Loucy (cell line): ENCODE measurements around the gene ATP8A1.

Experiments
- CTCF ChIP-seq: fragments of 200-600 bp; sonication (generic); conservative IDR thresholded peaks from 2 replicates; pipeline ENCODE4 v1.5.1; 2014; ENCODE audit warnings: mild to moderate bottlenecking, antibody characterized with exemption, low read length
- EZH2phosphoT487 ChIP-seq: fragments of 200-600 bp; IDR thresholded peaks from 2 replicates; pipeline ENCODE4 v1.6.1; 2018; ENCODE audit warnings: antibody characterized with exemption, mild to moderate bottlenecking, moderate library complexity, borderline replicate concordance

DNA sequence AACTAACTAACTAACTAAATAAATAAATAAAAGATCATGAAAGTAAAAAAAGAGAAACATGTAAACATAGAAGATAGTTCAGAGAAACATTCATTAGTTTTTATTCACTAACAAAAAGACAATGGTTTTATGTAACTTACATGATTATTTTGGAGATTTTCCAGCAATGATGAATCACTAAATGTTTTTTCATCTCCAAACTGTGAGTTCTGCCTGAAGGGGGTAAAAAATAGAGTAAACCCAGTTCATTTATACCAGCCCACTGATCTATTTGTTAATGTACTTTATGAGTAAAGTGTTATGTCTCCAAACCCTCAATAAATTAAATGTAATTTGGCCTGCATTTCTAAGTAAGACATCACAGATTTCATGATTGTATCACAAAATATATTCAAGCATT lies 101.1 kb downstream of the ATP8A1 start:
- no peak for TF ChIP-seq CTCF
- no peak for TF ChIP-seq EZH2phosphoT487
